ENCODE measurements around the gene KDM4C. TPM values are rescaled to one million over a fixed set of nuclear protein-coding genes. Genes with fewer than 3 reads are reported as not detected.
A peak's percentile ranks its signal among the peaks of the same experiment; 100 is the strongest.
"Not testable (repeated sequence)": the region's sequence is repeated elsewhere in the genome, so short reads cannot be mapped to it uniquely, and the experiment has no call there.

Gene KDM4C
- total RNA-seq, 4 donors from 2014 or later, result 52.1 to 83.6 (median 65.5) TPM

GRCh38 chr9:6944896-6945295 is 187.1 kb downstream of the KDM4C start:
- H3K27ac ChIP-seq, result no peak overlapping the region
- DNase-seq, result no peak
- no peaks in the 10 kb centered on the region for H3K9me3 ChIP-seq
- no peaks in the 10 kb centered on the region for H3K36me3 ChIP-seq
- H3K4me3 ChIP-seq (replicated peaks in 1 of 3), result no peak overlapping the region
- no peak for TF ChIP-seq POLR2A (IDR thresholded peaks at IDR 0.05)
- no peak for TF ChIP-seq CTCF (IDR thresholded peaks at IDR 0.05)
- 97 to 98% methylated on average over 4 of the region's 4 CpGs for WGBS, 2 donors
- H3K4me1 ChIP-seq, result no peaks in the 10 kb centered on the region
- intact Hi-C loops (cut with DNase I), result no loop called here
- H3K27me3 ChIP-seq, result no peaks in the 10 kb centered on the region

GRCh38 chr9:6945816-6946215 is 188.0 kb downstream of the KDM4C start:
- Histone ChIP-seq H3K4me3 (replicated peaks in 1 of 3) (no peak overlapping the region), H3K27ac (no peak overlapping the region), H3K36me3 (no peaks in the 10 kb centered on the region), H3K9me3 (no peaks in the 10 kb centered on the region), H3K27me3 (no peaks in the 10 kb centered on the region), H3K4me1 (no peaks in the 10 kb centered on the region)
- DNase-seq, result no peak
- no peak for TF ChIP-seq POLR2A (IDR thresholded peaks at IDR 0.05)
- no peak for TF ChIP-seq CTCF (IDR thresholded peaks at IDR 0.05)
- intact Hi-C loops (cut with DNase I), result no loop called here

- H3K4me3 ChIP-seq (replicated peaks in 1 of 3), result no peak overlapping the region
- no peak for DNase-seq
- TF ChIP-seq POLR2A (IDR thresholded peaks at IDR 0.05) (no peak), CTCF (IDR thresholded peaks at IDR 0.05) (no peak)
Observed at GRCh38 chr9:6946583-6947166, 188.9 kb downstream of the KDM4C start.

GRCh38 chr9:6948921-6949320 is 191.1 kb downstream of the KDM4C start:
- WGBS, 2 donors, result 99 to 100% methylated on average over 22 to 27 of the region's 31 CpGs
- DNase-seq; H3K4me3 ChIP-seq (replicated peaks in 1 of 3); H3K27me3 ChIP-seq; H3K4me1 ChIP-seq; H3K36me3 ChIP-seq; intact Hi-C loops (cut with DNase I); H3K27ac ChIP-seq; H3K9me3 ChIP-seq: not testable (repeated sequence)

More at GRCh38 chr9:6946583-6947166, 188.9 kb downstream of the KDM4C start:
- no peaks in the 10 kb centered on the region for H3K9me3 ChIP-seq
- H3K4me1 ChIP-seq, result no peaks in the 10 kb centered on the region
- no peaks in the 10 kb centered on the region for H3K36me3 ChIP-seq
- intact Hi-C loops (cut with DNase I), result no loop called here
- no peak overlapping the region for H3K27ac ChIP-seq
- H3K27me3 ChIP-seq, result no peaks in the 10 kb centered on the region
- 92 to 94% methylated on average over 3 of the region's 3 CpGs for WGBS, 2 donors

- H3K4me3 ChIP-seq (replicated peaks in 1 of 3), result no peak overlapping the region
- WGBS, 2 donors, result 52 to 53% methylated on average over 7 of the region's 7 CpGs
Observed at GRCh38 chr9:6955251-6955921, 197.6 kb downstream of the KDM4C start.

More at GRCh38 chr9:6955251-6955921, 197.6 kb downstream of the KDM4C start:
- no peak overlapping the region for H3K27ac ChIP-seq
- no peaks in the 10 kb centered on the region for H3K27me3 ChIP-seq
- TF ChIP-seq POLR2A (IDR thresholded peaks at IDR 0.05) (no peak), CTCF (IDR thresholded peaks at IDR 0.05) (no peak)
- H3K4me1 ChIP-seq, result peaks cover 12 to 14% of the 10 kb centered on the region in 2 donors
- DNase-seq, result peak; percentile 10 to 15
- intact Hi-C loops (cut with DNase I), result no loop called here
- no peaks in the 10 kb centered on the region for H3K36me3 ChIP-seq
- H3K9me3 ChIP-seq, result no peaks in the 10 kb centered on the region

All from thyroid gland (tissue), 4 donors.